Aorta (tissue), 5 donors: ENCODE results near the gene SLC6A3. TPM values are rescaled to one million over a fixed set of nuclear protein-coding genes. Genes with fewer than 3 reads are reported as not detected.
A peak's percentile ranks its signal among the peaks of the same experiment; 100 is the strongest.

Experiments
- ATAC-seq: fragments of 200-7000 bp; cut with Tn5 transposase; one replicate; pipeline ENCODE4 v1.9.1; 2022; ENCODE audit warnings: moderate library complexity; ENCODE audit not compliant: low FRiP score
- DNase-seq, 2 donors: peaks; one replicate each; pipeline ENCODE4 v3.0.0-alpha.2; 2020
- H3K27ac ChIP-seq, 2 donors: one replicate each; pipeline ENCODE4 v1.5.1; 2013; ENCODE audit warnings: low read length in 2 of 2, mild to moderate bottlenecking in 2 of 2, moderate library complexity in 2 of 2, control low read depth in 1 of 2, inconsistent platforms in 1 of 2, low read depth in 1 of 2
- H3K27me3 ChIP-seq, 2 donors: one replicate each; pipeline ENCODE4 v1.6.1; 2013; ENCODE audit warnings: control low read depth in 1 of 2, low read length in 1 of 2, mild to moderate bottlenecking in 1 of 2, moderate library complexity in 1 of 2; ENCODE audit not compliant: insufficient read depth in 2 of 2, control insufficient read depth in 1 of 2
- H3K36me3 ChIP-seq, 2 donors: one replicate each; pipeline ENCODE4 v1.6.1; 2013; ENCODE audit warnings: control low read depth in 1 of 2, low read length in 1 of 2, mild to moderate bottlenecking in 1 of 2; ENCODE audit not compliant: insufficient read depth in 2 of 2, control insufficient read depth in 1 of 2
- H3K4me1 ChIP-seq, 2 donors: one replicate each; pipeline ENCODE4 v1.6.1; 2013; ENCODE audit warnings: low read length in 2 of 2, control low read depth in 1 of 2, mild to moderate bottlenecking in 1 of 2, moderate library complexity in 1 of 2; ENCODE audit not compliant: insufficient read depth in 2 of 2, control insufficient read depth in 1 of 2
- H3K4me3 ChIP-seq, 2 donors: one replicate each; pipeline ENCODE4 v1.5.1; 2013; ENCODE audit warnings: low read length in 2 of 2, control low read depth in 1 of 2, mild to moderate bottlenecking in 1 of 2
- H3K9me3 ChIP-seq: one replicate; pipeline ENCODE4 v1.6.1; 2013; ENCODE audit warnings: mild to moderate bottlenecking, low read length; ENCODE audit not compliant: control insufficient read depth
- WGBS, 2 donors: extraction: QIAGEN DNeasy Blood & Tissue Kit; methylation state at CpG; one replicate each; pipeline ENCODE4 v1.1.7; 2013; 5-methylcytosine and 5-hydroxymethylcytosine counted together
- intact Hi-C, 2 donors: fragments of 100-400 bp; cut with DNase I; formaldehyde crosslinking; loops; one replicate each; pipeline versions ENCODE4 v1.14.2 to v1.15.0; 2022
- polyA plus RNA-seq, 2 donors: library from polyadenylated mRNA; stranded (reverse); fragments of 200-250 nt; gene quantifications; one replicate each; pipeline ENCODE4 v1.2.3, GENCODE V29; 2013
- total RNA-seq, 2 donors: library from RNA; stranded (reverse); fragmentation: NEBNext Ultra II Directional; extraction: Animal tissue kit (Norgen Biotek cat#: 25700); gene quantifications; one replicate each; pipeline ENCODE4 v1.2.1, GENCODE V29; 2021
- donor health status: healthy with polysubstance abuse.
- donor health status: Bipolar disorder and iron deficiency.
- donor health status: DM: no; HTN: no; CAD: no.
- donor health status: DM: no; HTN: no; CAD: no.
- donor health status: DM: yes; HTN: yes; CAD: no.

The SLC6A3 gene
- total and polyA plus RNA-seq, 4 donors: 0.23 to 0.56 (median 0.30) TPM; not detected in 1

- H3K9me3 ChIP-seq: no peaks in the 10 kb centered on the region
- WGBS, 2 donors: 86 to 87% methylated on average over 2 of the region's 2 CpGs
- no peak overlapping the region for H3K4me3 ChIP-seq
- H3K4me1 ChIP-seq: no peaks in the 10 kb centered on the region
- ATAC-seq (no peak), DNase-seq (no peak)
- intact Hi-C loops: no loop called here
- H3K27ac ChIP-seq: no peak overlapping the region
- no peaks in the 10 kb centered on the region for H3K36me3 ChIP-seq
- H3K27me3 ChIP-seq: no peaks in the 10 kb centered on the region
Measured at GRCh38 chr5:1418238-1418920, 26.9 kb downstream of the SLC6A3 start.

DNA sequence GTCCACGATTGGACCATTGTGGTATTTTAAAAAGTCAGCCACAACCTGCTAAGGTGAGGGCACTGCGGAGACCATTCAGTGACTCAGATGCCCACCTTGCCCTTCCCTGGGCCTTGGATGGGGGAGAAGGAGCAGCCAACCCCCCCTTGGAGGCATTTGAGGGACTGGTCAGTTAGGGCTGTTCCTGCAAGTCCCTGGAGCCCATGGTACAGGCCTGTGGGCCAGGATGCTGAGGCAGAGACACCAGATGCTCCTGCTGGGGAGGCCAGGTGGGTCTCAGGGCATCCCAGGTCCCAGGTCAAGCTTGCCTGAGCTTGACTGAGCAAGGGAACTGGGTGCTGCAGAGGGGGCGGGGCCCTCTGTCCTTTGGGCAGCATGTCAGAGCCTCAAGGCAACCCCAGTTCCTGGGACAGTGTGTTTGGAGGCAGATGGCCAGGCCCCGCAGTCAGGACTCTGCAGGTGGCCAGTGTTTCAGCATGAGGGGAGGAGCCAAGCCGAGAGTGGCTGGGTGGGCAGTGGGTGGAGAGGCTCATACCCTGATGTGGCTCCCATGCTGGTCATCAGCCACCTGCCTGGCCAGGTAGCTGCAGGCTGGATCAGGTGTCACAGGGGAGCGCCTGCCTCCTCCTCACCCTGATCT, 27.5 kb downstream of the SLC6A3 start:
- 67 to 69% methylated on average over 6 of the region's 6 CpGs for WGBS, 2 donors
- ATAC-seq (no peak), DNase-seq (peak; percentile 29 to 67)
- H3K27me3 ChIP-seq: no peaks in the 10 kb centered on the region
- H3K4me1 ChIP-seq: no peaks in the 10 kb centered on the region
- intact Hi-C loops: no loop called here
- H3K4me3 ChIP-seq: no peak overlapping the region
- H3K27ac ChIP-seq: no peak overlapping the region
- H3K36me3 ChIP-seq: no peaks in the 10 kb centered on the region
- no peaks in the 10 kb centered on the region for H3K9me3 ChIP-seq

- Histone ChIP-seq H3K4me1 (no peaks in the 10 kb centered on the region), H3K9me3 (no peaks in the 10 kb centered on the region), H3K4me3 (no peak overlapping the region), H3K27me3 (no peaks in the 10 kb centered on the region), H3K36me3 (no peaks in the 10 kb centered on the region), H3K27ac (no peak overlapping the region)
- WGBS, 2 donors: 84 to 86% methylated on average over 12 of the region's 12 CpGs
- intact Hi-C loops: no loop called here
- ATAC-seq (no peak), DNase-seq (peak; percentile 17 to 70)
Measured at GRCh38 chr5:1416856-1417469, 28.3 kb downstream of the SLC6A3 start.

- no peak for ATAC-seq
- Histone ChIP-seq H3K27me3 (no peaks in the 10 kb centered on the region), H3K36me3 (no peaks in the 10 kb centered on the region), H3K27ac (no peak overlapping the region), H3K9me3 (no peaks in the 10 kb centered on the region), H3K4me3 (no peak overlapping the region), H3K4me1 (no peaks in the 10 kb centered on the region)
- intact Hi-C loops: no loop called here
- 74 to 76% methylated on average over 22 of the region's 22 CpGs for WGBS, 2 donors
- peak; percentile 40 to 48 for DNase-seq
Measured at GRCh38 chr5:1415626-1416360, 29.4 kb downstream of the SLC6A3 start.

DNA sequence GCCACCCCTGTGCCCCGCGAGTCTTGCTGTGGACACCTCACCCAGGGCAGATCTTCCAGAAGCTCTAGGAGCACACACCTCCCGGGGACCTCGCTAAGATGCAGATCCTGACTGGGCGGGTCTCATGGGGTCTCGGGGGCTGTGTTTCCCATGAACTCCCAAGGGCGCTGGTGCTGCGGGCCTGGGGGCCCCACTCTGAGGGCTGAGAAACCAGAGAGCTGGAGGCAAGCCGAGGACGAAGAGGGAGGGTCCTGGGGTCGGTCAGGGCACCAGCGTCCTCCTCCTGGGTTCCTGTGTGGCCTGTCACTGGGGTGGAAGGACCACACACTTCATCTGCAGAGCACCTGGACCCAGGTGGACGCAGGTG, 30.2 kb downstream of the SLC6A3 start:
- no peaks in the 10 kb centered on the region for H3K4me1 ChIP-seq
- no peak overlapping the region for H3K4me3 ChIP-seq
- peak in 1 of 2 donors; percentile 59 for DNase-seq
- H3K36me3 ChIP-seq: no peaks in the 10 kb centered on the region
- no peak for ATAC-seq
- no peaks in the 10 kb centered on the region for H3K9me3 ChIP-seq
- no peak overlapping the region for H3K27ac ChIP-seq
- intact Hi-C loops: no loop called here
- H3K27me3 ChIP-seq: no peaks in the 10 kb centered on the region
- 71 to 73% methylated on average over 13 of the region's 13 CpGs for WGBS, 2 donors

- Histone ChIP-seq H3K4me3 (no peak overlapping the region), H3K9me3 (no peaks in the 10 kb centered on the region), H3K4me1 (no peaks in the 10 kb centered on the region), H3K27me3 (no peaks in the 10 kb centered on the region), H3K36me3 (no peaks in the 10 kb centered on the region), H3K27ac (no peak overlapping the region)
- DNase-seq (peak; percentile 24 to 67), ATAC-seq (no peak)
- WGBS, 2 donors: 49 to 52% methylated on average over 27 of the region's 27 CpGs
- intact Hi-C loops: no loop called here
Measured at GRCh38 chr5:1414311-1415058, 30.8 kb downstream of the SLC6A3 start.

DNA sequence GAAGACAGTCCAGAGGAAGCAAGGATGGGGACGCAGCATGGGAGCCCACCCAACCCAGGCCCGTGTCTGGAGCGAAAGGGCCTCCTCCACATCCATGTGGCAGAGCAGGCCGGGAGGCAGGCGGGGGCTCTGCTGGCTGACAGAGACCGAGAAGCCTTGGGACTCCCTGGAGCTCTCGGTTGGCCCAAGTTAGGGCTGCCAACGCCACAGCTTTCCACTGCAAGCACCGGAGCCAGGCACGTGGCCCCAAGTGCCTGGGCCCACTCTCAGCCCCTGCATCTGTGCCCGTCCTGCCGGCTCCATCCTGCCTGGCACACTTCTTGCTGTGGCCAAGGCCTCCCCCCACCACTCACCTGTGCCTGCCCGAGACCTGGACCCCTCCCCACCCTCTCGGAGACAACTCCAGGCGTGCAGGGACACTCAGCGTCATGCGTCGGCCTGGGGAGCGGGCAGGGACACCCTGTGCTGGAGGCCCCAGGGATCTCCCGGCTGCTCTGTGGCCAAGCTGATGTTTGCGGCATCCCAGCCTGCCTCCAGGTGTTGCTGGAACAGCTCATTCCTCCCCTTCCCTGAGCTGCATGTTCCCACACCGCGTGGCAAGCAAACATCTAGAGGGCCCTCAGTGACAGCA, 31.5 kb downstream of the SLC6A3 start:
- ATAC-seq (no peak), DNase-seq (peak; percentile 34 to 61)
- H3K27ac ChIP-seq: no peak overlapping the region
- H3K27me3 ChIP-seq: no peaks in the 10 kb centered on the region
- H3K4me3 ChIP-seq: no peak overlapping the region
- no peaks in the 10 kb centered on the region for H3K4me1 ChIP-seq
- 68 to 71% methylated on average over 23 of the region's 23 CpGs for WGBS, 2 donors
- intact Hi-C loops: no loop called here
- H3K9me3 ChIP-seq: no peaks in the 10 kb centered on the region
- no peaks in the 10 kb centered on the region for H3K36me3 ChIP-seq

DNA sequence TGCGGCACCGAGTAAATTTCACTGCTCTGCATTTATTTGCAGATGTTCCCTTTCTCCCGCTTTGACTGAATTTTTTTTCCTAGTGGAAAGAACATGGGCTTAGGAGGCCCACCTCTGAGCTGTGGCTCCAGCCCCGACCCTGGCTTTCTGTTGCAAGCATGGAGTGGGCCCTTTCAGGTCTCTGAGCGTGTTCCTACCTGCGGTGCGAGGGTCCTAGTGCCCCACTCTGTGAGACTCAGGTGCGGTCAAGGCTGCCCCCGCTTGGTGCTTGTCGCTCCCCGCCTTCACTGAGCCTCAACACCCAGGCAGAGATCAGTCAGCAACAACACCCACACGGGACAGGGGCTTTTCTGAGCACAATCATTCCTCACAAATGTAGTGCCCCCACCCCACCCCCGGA, 32.0 kb downstream of the SLC6A3 start:
- Histone ChIP-seq H3K36me3 (no peaks in the 10 kb centered on the region), H3K4me1 (no peaks in the 10 kb centered on the region), H3K9me3 (no peaks in the 10 kb centered on the region), H3K27ac (no peak overlapping the region), H3K27me3 (no peaks in the 10 kb centered on the region), H3K4me3 (no peak overlapping the region)
- ATAC-seq (no peak), DNase-seq (peak; percentile 24 to 50)
- intact Hi-C loops: no loop called here
- WGBS, 2 donors: 41 to 47% methylated on average over 13 of the region's 13 CpGs
